Lower leg skin (tissue), 3 donors: Measurements from ENCODE around the gene ZDHHC3.

ENCODE experiments used
- CTCF ChIP-seq, 3 donors: fragments of 450-650 bp; IDR thresholded peaks; one replicate each; pipeline ENCODE4 v1.5.1; 2016; ENCODE audit warnings: antibody characterized with exemption in 3 of 3, mild to moderate bottlenecking in 3 of 3, moderate library complexity in 2 of 3
- POLR2A ChIP-seq, 2 donors: fragments of 450-650 bp; IDR thresholded peaks; one replicate each; pipeline ENCODE4 v1.6.1; 2016 to 2017; ENCODE audit warnings: antibody characterized with exemption in 2 of 2, mild to moderate bottlenecking in 1 of 2, moderate library complexity in 1 of 2

- TF ChIP-seq CTCF (IDR thresholded peaks at IDR 0.05) (no peak), POLR2A (IDR thresholded peaks at IDR 0.05) (no peak)
These were observed 11.4 kb upstream of the ZDHHC3 start for GRCh38 chr3:44987332-44987731.
